Measurements from ENCODE around the gene NKX1-1.
"Not testable (repeated sequence)": the region's sequence is repeated elsewhere in the genome, so short reads cannot be mapped to it uniquely, and the experiment has no call there.

Gene NKX1-1

GRCh38 chr4:1375761-1376322 lies 30.4 kb downstream of the NKX1-1 start:
- no peak for TF ChIP-seq CTCF (IDR thresholded peaks at IDR 0.05; ENCODE audit: low read depth, low read length)
- no peak for TF ChIP-seq EZH2phosphoT487 (IDR thresholded peaks at IDR 0.05; ENCODE audit: low read depth)
- no peaks in the 10 kb centered on the region for H3K9me3 ChIP-seq (ENCODE audit: insufficient read depth, low read length)
- no peaks in the 10 kb centered on the region for H3K27me3 ChIP-seq (ENCODE audit: low read depth, low read length)
- peaks cover 9% of the 10 kb centered on the region for H3K36me3 ChIP-seq (replicated peaks; ENCODE audit: low read depth, low read length)
- H2AFZ ChIP-seq (ENCODE audit: low read depth, low read length), result no peak overlapping the region
- no peak overlapping the region for H3K9ac ChIP-seq (ENCODE audit: low read length)
- no peaks in the 10 kb centered on the region for H3K4me1 ChIP-seq (ENCODE audit: low read length)
- no peaks in the 10 kb centered on the region for H3K79me2 ChIP-seq (ENCODE audit: low read length)
- no peak overlapping the region for H3K27ac ChIP-seq (ENCODE audit: low read length)
- H3K4me2 ChIP-seq (ENCODE audit: low read length), result no peak overlapping the region
- no peak overlapping the region for H3K4me3 ChIP-seq (ENCODE audit: low read length)
- H4K20me1 ChIP-seq (ENCODE audit: insufficient read depth, low read length), result no peaks in the 10 kb centered on the region

GRCh38 chr4:1375051-1375721 lies 31.1 kb downstream of the NKX1-1 start:
- TF ChIP-seq EZH2phosphoT487 (IDR thresholded peaks at IDR 0.05; ENCODE audit: low read depth), result no peak
- no peak for TF ChIP-seq CTCF (IDR thresholded peaks at IDR 0.05; ENCODE audit: low read depth, low read length)
- H3K4me3 ChIP-seq (ENCODE audit: low read length), result no peak overlapping the region
- H3K36me3 ChIP-seq (replicated peaks; ENCODE audit: low read depth, low read length), result peaks cover 9% of the 10 kb centered on the region
- H3K79me2 ChIP-seq (ENCODE audit: low read length), result no peaks in the 10 kb centered on the region
- no peaks in the 10 kb centered on the region for H4K20me1 ChIP-seq (ENCODE audit: insufficient read depth, low read length)
- no peaks in the 10 kb centered on the region for H3K4me1 ChIP-seq (ENCODE audit: low read length)
- H2AFZ ChIP-seq (ENCODE audit: low read depth, low read length), result no peak overlapping the region
- no peaks in the 10 kb centered on the region for H3K27me3 ChIP-seq (ENCODE audit: low read depth, low read length)
- no peak overlapping the region for H3K27ac ChIP-seq (ENCODE audit: low read length)
- H3K4me2 ChIP-seq (ENCODE audit: low read length), result no peak overlapping the region
- H3K9me3 ChIP-seq (ENCODE audit: insufficient read depth, low read length), result no peaks in the 10 kb centered on the region
- no peak overlapping the region for H3K9ac ChIP-seq (ENCODE audit: low read length)

GRCh38 chr4:1374706-1375045 lies 31.6 kb downstream of the NKX1-1 start:
- Histone ChIP-seq H4K20me1 (ENCODE audit: insufficient read depth, low read length) (no peaks in the 10 kb centered on the region), H3K4me1 (ENCODE audit: low read length) (no peaks in the 10 kb centered on the region), H2AFZ (ENCODE audit: low read depth, low read length) (no peak overlapping the region), H3K4me2 (ENCODE audit: low read length) (no peak overlapping the region), H3K9me3 (ENCODE audit: insufficient read depth, low read length) (no peaks in the 10 kb centered on the region), H3K4me3 (ENCODE audit: low read length) (no peak overlapping the region), H3K27ac (ENCODE audit: low read length) (no peak overlapping the region), H3K27me3 (ENCODE audit: low read depth, low read length) (no peaks in the 10 kb centered on the region), H3K79me2 (ENCODE audit: low read length) (no peaks in the 10 kb centered on the region), H3K36me3 (replicated peaks; ENCODE audit: low read depth, low read length) (peaks cover 9% of the 10 kb centered on the region), H3K9ac (ENCODE audit: low read length) (no peak overlapping the region)
- no peak for TF ChIP-seq EZH2phosphoT487 (IDR thresholded peaks at IDR 0.05; ENCODE audit: low read depth)
- no peak for TF ChIP-seq CTCF (IDR thresholded peaks at IDR 0.05; ENCODE audit: low read depth, low read length)

GRCh38 chr4:1373892-1374705 lies 32.1 kb downstream of the NKX1-1 start:
- Histone ChIP-seq H3K9me3 (ENCODE audit: insufficient read depth, low read length) (no peaks in the 10 kb centered on the region), H3K79me2 (ENCODE audit: low read length) (no peaks in the 10 kb centered on the region), H3K4me3 (ENCODE audit: low read length) (no peak overlapping the region), H3K27ac (ENCODE audit: low read length) (no peak overlapping the region), H3K4me2 (ENCODE audit: low read length) (no peak overlapping the region), H3K27me3 (ENCODE audit: low read depth, low read length) (no peaks in the 10 kb centered on the region), H3K36me3 (replicated peaks; ENCODE audit: low read depth, low read length) (peaks cover 9% of the 10 kb centered on the region), H3K9ac (ENCODE audit: low read length) (no peak overlapping the region), H4K20me1 (ENCODE audit: insufficient read depth, low read length) (no peaks in the 10 kb centered on the region), H2AFZ (ENCODE audit: low read depth, low read length) (no peak overlapping the region), H3K4me1 (ENCODE audit: low read length) (no peaks in the 10 kb centered on the region)
- no peak for TF ChIP-seq CTCF (IDR thresholded peaks at IDR 0.05; ENCODE audit: low read depth, low read length)
- no peak for TF ChIP-seq EZH2phosphoT487 (IDR thresholded peaks at IDR 0.05; ENCODE audit: low read depth)

GRCh38 chr4:1372576-1372975 lies 33.7 kb downstream of the NKX1-1 start:
- not testable (repeated sequence) for H3K4me3 ChIP-seq (ENCODE audit: low read length); H3K4me2 ChIP-seq (ENCODE audit: low read length); H2AFZ ChIP-seq (ENCODE audit: low read depth, low read length); H3K9me3 ChIP-seq (ENCODE audit: insufficient read depth, low read length); H3K79me2 ChIP-seq (ENCODE audit: low read length); H3K36me3 ChIP-seq (replicated peaks; ENCODE audit: low read depth, low read length); H3K27me3 ChIP-seq (ENCODE audit: low read depth, low read length); H3K9ac ChIP-seq (ENCODE audit: low read length); H4K20me1 ChIP-seq (ENCODE audit: insufficient read depth, low read length); H3K27ac ChIP-seq (ENCODE audit: low read length); H3K4me1 ChIP-seq (ENCODE audit: low read length)
